Measurements from ENCODE around the gene UVRAG. TPM values are rescaled to one million over a fixed set of nuclear protein-coding genes. Genes with fewer than 3 reads are reported as not detected.

UVRAG gene
- total and polyA plus RNA-seq, 2 donors (not counting 1 experiment from before 2014, with no cell fraction given) = 37.7 to 94.1 TPM

DNA sequence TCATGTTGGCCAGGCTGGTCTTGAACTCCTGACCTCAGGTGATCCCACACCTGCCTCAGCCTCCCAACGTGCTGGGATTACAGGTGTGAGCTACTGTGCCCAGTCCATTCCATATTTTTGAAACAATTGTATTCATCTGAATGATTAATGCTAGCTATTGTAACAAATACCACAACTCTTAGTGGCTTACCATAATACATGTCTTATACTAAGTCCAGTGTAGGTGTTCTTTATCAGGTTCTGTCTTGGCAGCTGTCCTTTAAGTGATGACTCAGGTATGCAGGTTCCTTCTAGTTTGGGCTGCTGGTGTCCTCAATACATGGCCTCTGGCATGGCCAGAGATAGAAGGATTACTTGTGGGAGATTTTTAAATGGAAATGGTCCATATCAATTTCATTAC is 39.0 kb downstream of the UVRAG start:
- peaks cover 7 to 38% of the 10 kb centered on the region in 2 experiments for H3K36me3 ChIP-seq (replicated peaks in 1 of 2; ENCODE audit: control extremely low read depth in 1 of 2, control insufficient read depth in 1 of 2, extremely low read depth in 1 of 2, insufficient read depth in 2 of 2, low read length in 1 of 2)
- no peak overlapping the region for H3K27ac ChIP-seq (ENCODE audit: low read length in 2 of 2)
- POLR2A ChIA-PET = no interaction called here
- ATAC-seq (ENCODE audit: low read depth) (no peak), DNase-seq (no peak)
- no peak overlapping the region for H3K4me2 ChIP-seq (replicated peaks; ENCODE audit: low read depth, low read length, poor library complexity, severe bottlenecking)
- Mint-ChIP-seq H3K4me1 (peaks cover 59% of the 10 kb centered on the region), H3K27me3 (no peaks in the 10 kb centered on the region), H3K9me3 (ENCODE audit: insufficient read depth) (no peaks in the 10 kb centered on the region), H3K27ac (peak overlapping the region; percentile 50), H3K4me3 (no peak overlapping the region)
- no peak overlapping the region for H3K9ac ChIP-seq (ENCODE audit: low read length)
- no peak overlapping the region for H3K4me3 ChIP-seq (ENCODE audit: control extremely low read depth in 1 of 5, extremely low read depth in 1 of 5, insufficient read depth in 1 of 5, low read depth in 2 of 5, low read length in 4 of 5)
- CTCF ChIA-PET = interaction anchor here (0.9 to 1.3 kb wide), 3 partner anchors 15 to 48 kb away, joined by 3 to 4 read pairs (median 3); no protein-coding TSS in a partner anchor
- H4K20me1 ChIP-seq (ENCODE audit: control insufficient read depth, insufficient read depth, low read length, poor library complexity, severe bottlenecking) = peaks cover 71% of the 10 kb centered on the region
- peaks cover 97% of the 10 kb centered on the region for H3K79me2 ChIP-seq (ENCODE audit: control insufficient read depth, insufficient read depth, low read length)
- no peak overlapping the region for H2AFZ ChIP-seq (ENCODE audit: insufficient read depth, low read depth, low read length, poor library complexity, severe bottlenecking)
- no peaks in the 10 kb centered on the region for H3K27me3 ChIP-seq (replicated peaks in 1 of 4; ENCODE audit: control extremely low read depth in 1 of 4, control insufficient read depth in 3 of 4, insufficient read depth in 4 of 4, low read length in 3 of 4)
- peaks cover 21 to 27% of the 10 kb centered on the region in 2 donors for H3K4me1 ChIP-seq (ENCODE audit: control insufficient read depth in 2 of 2, insufficient read depth in 2 of 2, low read length in 2 of 2)
- no CpG with 5 or more reads among the region's 1 CpG for WGBS (ENCODE audit: insufficient coverage)
- H3K9me3 ChIP-seq (ENCODE audit: control extremely low read depth in 1 of 3, control insufficient read depth in 2 of 3, insufficient read depth in 1 of 3, low read length in 2 of 3) = peaks cover 0 to 4% (median 0%) of the 10 kb centered on the region in 3 donors
- intact Hi-C loops (cut with micrococcal nuclease) = no loop called here
- no peak for TF ChIP-seq EZH2 (IDR thresholded peaks at IDR 0.05; ENCODE audit: borderline replicate concordance, insufficient read depth, low read depth, low read length, poor library complexity, severe bottlenecking)

DNA sequence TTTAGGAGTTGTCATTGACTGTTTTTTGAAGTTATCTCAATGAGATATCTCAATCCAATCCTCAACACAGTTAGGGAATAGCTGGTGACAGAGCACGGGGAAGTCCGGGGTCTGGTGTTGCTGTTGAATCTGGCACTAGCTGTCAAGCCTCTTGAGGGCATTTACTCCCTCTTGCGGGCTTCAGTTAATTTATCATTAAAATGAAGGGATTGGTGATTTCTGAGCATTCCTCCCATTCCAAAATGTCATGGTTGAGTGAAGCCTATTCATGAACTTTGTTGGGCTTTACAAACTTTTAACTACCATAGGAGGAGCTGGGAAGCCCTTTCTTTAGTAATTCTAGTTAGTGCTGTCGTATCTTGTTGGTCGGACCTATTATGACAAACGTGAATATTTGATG is 40.2 kb downstream of the UVRAG start:
- H3K27me3 Mint-ChIP-seq = no peaks in the 10 kb centered on the region
- Histone ChIP-seq H3K9ac (ENCODE audit: low read length) (no peak overlapping the region), H3K9me3 (ENCODE audit: control extremely low read depth in 1 of 3, control insufficient read depth in 2 of 3, insufficient read depth in 1 of 3, low read length in 2 of 3) (no peaks in the 10 kb centered on the region), H3K36me3 (replicated peaks in 1 of 2; ENCODE audit: control extremely low read depth in 1 of 2, control insufficient read depth in 1 of 2, extremely low read depth in 1 of 2, insufficient read depth in 2 of 2, low read length in 1 of 2) (peaks cover 7 to 34% of the 10 kb centered on the region in 2 experiments), H3K79me2 (ENCODE audit: control insufficient read depth, insufficient read depth, low read length) (peaks cover 96% of the 10 kb centered on the region), H2AFZ (ENCODE audit: insufficient read depth, low read depth, low read length, poor library complexity, severe bottlenecking) (no peak overlapping the region), H3K27me3 (replicated peaks in 1 of 4; ENCODE audit: control extremely low read depth in 1 of 4, control insufficient read depth in 3 of 4, insufficient read depth in 4 of 4, low read length in 3 of 4) (no peaks in the 10 kb centered on the region), H3K27ac (ENCODE audit: low read length in 2 of 2) (no peak overlapping the region), H3K4me3 (ENCODE audit: control extremely low read depth in 1 of 5, extremely low read depth in 1 of 5, insufficient read depth in 1 of 5, low read depth in 2 of 5, low read length in 4 of 5) (no peak overlapping the region), H3K4me2 (replicated peaks; ENCODE audit: low read depth, low read length, poor library complexity, severe bottlenecking) (no peak overlapping the region), H3K4me1 (ENCODE audit: control insufficient read depth in 2 of 2, insufficient read depth in 2 of 2, low read length in 2 of 2) (peaks cover 15 to 19% of the 10 kb centered on the region in 2 donors), H4K20me1 (ENCODE audit: control insufficient read depth, insufficient read depth, low read length, poor library complexity, severe bottlenecking) (peaks cover 61% of the 10 kb centered on the region)
- ChIA-PET POLR2A (no interaction called here), CTCF (interaction anchor here (1.3 to 2.9 kb wide), 2 partner anchors 12 to 52 kb away, joined by 4 to 15 read pairs; no protein-coding TSS in a partner anchor)
- DNase-seq (no peak), ATAC-seq (ENCODE audit: low read depth) (no peak)
- TF ChIP-seq EZH2 (IDR thresholded peaks at IDR 0.05; ENCODE audit: borderline replicate concordance, insufficient read depth, low read depth, low read length, poor library complexity, severe bottlenecking) (no peak), CTCF (IDR thresholded peaks at IDR 0.05) (no peak)
- H3K9me3 Mint-ChIP-seq (ENCODE audit: insufficient read depth) = no peaks in the 10 kb centered on the region
- H3K27ac Mint-ChIP-seq = no peak overlapping the region
- H3K4me3 Mint-ChIP-seq = no peak overlapping the region
- no CpG with 5 or more reads among the region's 6 CpGs for WGBS (ENCODE audit: insufficient coverage)
- peaks cover 55% of the 10 kb centered on the region for H3K4me1 Mint-ChIP-seq
- intact Hi-C loops (cut with micrococcal nuclease) = no loop called here
